ENCODE data around the gene ZNF529. TPM values are rescaled to one million over a fixed set of nuclear protein-coding genes. Genes with fewer than 3 reads are reported as not detected.
A peak's percentile ranks its signal among the peaks of the same experiment; 100 is the strongest.

Gene ZNF529
- total and polyA plus RNA-seq, 2 of the 13 experiments (the other 11 are each of a cell fraction or from before 2014, with no cell fraction given) = 9.3 to 10.6 TPM

DNA sequence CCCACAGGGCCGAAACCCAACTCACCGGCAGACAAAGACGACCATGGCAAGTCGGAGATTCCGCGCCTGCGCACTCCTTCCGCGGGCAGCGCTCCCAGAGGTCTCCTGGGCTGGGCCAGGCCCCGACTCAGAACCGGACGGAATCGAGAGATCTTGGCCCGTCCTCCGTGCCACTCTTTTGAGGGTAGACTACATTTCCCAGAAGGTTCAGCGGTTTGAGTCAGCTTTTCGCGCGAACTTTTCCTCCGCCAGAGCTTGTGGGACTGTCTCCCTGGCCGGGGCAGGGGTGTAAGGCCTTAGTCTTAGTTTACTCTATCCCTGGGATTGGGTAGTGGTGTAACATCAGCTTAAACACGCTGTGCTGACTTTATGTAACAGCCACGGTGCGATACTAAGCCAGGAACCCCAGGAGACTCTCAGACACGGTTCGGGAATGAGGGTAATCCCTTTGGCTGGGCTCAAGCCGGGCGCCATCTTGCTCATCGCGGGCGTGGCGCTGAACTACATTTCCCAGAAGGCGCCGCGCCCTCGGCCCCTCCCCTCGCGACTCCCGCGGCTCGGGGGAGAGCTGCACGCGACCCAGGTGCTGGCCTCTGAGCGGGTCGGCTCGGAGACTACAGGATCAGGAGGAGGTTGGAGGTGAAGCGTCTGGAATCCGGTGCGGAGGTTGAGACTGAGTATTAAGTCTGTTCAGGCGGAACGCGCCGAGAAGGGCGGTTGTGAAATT, 44.7 kb downstream of the ZNF529 start, which contains the start of gene ZNF260 (continued):
- TF ChIP-seq ZNF343 (CRISPR knock-in tag; IDR thresholded peaks at IDR 0.05) (peak; percentile 51; the same call in 1 of the 2 replicates), KDM5A (IDR thresholded peaks at IDR 0.05; ENCODE audit: borderline replicate concordance, low read length) (peak; percentile 82; the same call in 1 of the 2 replicates), MZF1 (CRISPR knock-in tag; IDR thresholded peaks at IDR 0.05; ENCODE audit: borderline replicate concordance) (no peak), ZNF891 (CRISPR knock-in tag; IDR thresholded peaks at IDR 0.05) (no peak), MAFG (CRISPR knock-in tag; IDR thresholded peaks at IDR 0.05) (no peak), DNMT3B (CRISPR knock-in tag; conservative IDR thresholded peaks at IDR 0.05) (no peak; the same call in 1 of the 2 replicates), KDM2A (CRISPR knock-in tag; IDR thresholded peaks at IDR 0.05; ENCODE audit: borderline replicate concordance, low read depth) (peak; percentile 74; the same call in 1 of the 2 replicates), ZSCAN9 (CRISPR knock-in tag; IDR thresholded peaks at IDR 0.05; ENCODE audit: borderline replicate concordance) (no peak), SMC3 (IDR thresholded peaks at IDR 0.05; ENCODE audit: low read length) (no peak), PRDM15 (CRISPR knock-in tag; IDR thresholded peaks at IDR 0.05) (no peak), ZNF501 (CRISPR knock-in tag; IDR thresholded peaks at IDR 0.05) (peak; percentile 95), ZNF124 (CRISPR knock-in tag; IDR thresholded peaks at IDR 0.05) (peak; percentile 37), KLF13 (CRISPR knock-in tag; IDR thresholded peaks at IDR 0.05) (no peak), ZMYM3 (CRISPR knock-in tag; IDR thresholded peaks at IDR 0.05) (no peak; the same call in none of the 2 replicates), ZFP90 (CRISPR knock-in tag; IDR thresholded peaks at IDR 0.05; ENCODE audit: borderline replicate concordance) (peak; percentile 49; the same call in 1 of the 2 replicates), TEF (CRISPR knock-in tag; IDR thresholded peaks at IDR 0.05) (no peak), NR2F6 (IDR thresholded peaks at IDR 0.05) (no peak), NR2F6 (CRISPR knock-in tag; IDR thresholded peaks at IDR 0.05) (peak; percentile 41; the same call in 1 of the 2 replicates), ZNF138 (CRISPR knock-in tag; IDR thresholded peaks at IDR 0.05; ENCODE audit: low read depth) (no peak), EHMT2 (IDR thresholded peaks at IDR 0.05; ENCODE audit: borderline replicate concordance, low read depth, low read length) (no peak)
- TF ChIP-seq, protein P1, sequence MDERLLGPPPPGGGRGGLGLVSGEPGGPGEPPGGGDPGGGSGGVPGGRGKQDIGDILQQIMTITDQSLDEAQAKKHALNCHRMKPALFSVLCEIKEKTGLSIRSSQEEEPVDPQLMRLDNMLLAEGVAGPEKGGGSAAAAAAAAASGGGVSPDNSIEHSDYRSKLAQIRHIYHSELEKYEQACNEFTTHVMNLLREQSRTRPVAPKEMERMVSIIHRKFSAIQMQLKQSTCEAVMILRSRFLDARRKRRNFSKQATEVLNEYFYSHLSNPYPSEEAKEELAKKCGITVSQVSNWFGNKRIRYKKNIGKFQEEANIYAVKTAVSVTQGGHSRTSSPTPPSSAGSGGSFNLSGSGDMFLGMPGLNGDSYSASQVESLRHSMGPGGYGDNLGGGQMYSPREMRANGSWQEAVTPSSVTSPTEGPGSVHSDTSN (CRISPR knock-in tag; IDR thresholded peaks at IDR 0.05) = no peak
- TF ChIP-seq, protein P2, sequence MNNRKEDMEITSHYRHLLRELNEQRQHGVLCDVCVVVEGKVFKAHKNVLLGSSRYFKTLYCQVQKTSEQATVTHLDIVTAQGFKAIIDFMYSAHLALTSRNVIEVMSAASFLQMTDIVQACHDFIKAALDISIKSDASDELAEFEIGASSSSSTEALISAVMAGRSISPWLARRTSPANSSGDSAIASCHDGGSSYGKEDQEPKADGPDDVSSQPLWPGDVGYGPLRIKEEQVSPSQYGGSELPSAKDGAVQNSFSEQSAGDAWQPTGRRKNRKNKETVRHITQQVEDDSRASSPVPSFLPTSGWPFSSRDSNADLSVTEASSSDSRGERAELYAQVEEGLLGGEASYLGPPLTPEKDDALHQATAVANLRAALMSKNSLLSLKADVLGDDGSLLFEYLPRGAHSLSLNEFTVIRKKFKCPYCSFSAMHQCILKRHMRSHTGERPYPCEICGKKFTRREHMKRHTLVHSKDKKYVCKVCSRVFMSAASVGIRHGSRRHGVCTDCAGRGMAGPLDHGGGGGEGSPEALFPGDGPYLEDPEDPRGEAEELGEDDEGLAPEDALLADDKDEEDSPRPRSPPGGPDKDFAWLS (CRISPR knock-in tag; IDR thresholded peaks at IDR 0.05; ENCODE audit: borderline replicate concordance) = 0 out of 2 replicates have a peak, but pooled peaks have one; percentile 17
- TF ChIP-seq, protein P3, sequence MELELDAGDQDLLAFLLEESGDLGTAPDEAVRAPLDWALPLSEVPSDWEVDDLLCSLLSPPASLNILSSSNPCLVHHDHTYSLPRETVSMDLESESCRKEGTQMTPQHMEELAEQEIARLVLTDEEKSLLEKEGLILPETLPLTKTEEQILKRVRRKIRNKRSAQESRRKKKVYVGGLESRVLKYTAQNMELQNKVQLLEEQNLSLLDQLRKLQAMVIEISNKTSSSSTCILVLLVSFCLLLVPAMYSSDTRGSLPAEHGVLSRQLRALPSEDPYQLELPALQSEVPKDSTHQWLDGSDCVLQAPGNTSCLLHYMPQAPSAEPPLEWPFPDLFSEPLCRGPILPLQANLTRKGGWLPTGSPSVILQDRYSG (CRISPR knock-in tag; IDR thresholded peaks at IDR 0.05) = no peak

All from HepG2 (cell line).